GM12865 (cell line): ENCODE data around the gene IAH1.
A peak's percentile ranks its signal among the peaks of the same experiment; 100 is the strongest.

Experiments
- DNase-seq: peaks from one replicate; pipeline ENCODE4 v3.0.0; 2010; ENCODE audit warnings: low read depth
- H3K4me3 ChIP-seq: 2 replicates; pipeline ENCODE4 v1.5.1; 2011; ENCODE audit warnings: mild to moderate bottlenecking, low read depth, low read length, control low read depth
- TF ChIP-seq, protein P1 (sequence below): IDR thresholded peaks from 2 replicates; pipeline ENCODE4 v1.5.1; 2011; ENCODE audit warnings: low read length, control low read depth, low read depth, inconsistent platforms; ENCODE audit not compliant: insufficient read depth; ENCODE audit errors: missing control alignments

The IAH1 gene

DNA sequence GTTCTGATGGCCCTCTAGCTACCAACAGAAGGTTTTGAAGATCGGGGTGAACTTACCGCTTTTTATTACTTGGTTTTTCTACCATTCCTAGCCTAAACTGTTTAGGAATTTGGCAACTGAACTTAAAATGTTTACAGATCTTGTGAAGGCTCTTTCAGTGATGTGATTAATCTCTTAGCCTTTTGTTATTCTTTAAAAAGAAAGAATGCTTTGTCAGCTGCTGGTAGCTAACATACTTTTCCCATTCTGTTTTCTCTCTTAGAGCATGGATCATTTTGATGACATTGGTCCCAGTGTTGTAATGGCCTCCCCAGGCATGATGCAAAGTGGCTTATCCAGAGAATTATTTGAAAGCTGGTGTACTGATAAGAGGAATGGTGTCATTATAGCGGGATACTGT is 32.8 kb upstream of the IAH1 start:
- TF ChIP-seq, protein P1, sequence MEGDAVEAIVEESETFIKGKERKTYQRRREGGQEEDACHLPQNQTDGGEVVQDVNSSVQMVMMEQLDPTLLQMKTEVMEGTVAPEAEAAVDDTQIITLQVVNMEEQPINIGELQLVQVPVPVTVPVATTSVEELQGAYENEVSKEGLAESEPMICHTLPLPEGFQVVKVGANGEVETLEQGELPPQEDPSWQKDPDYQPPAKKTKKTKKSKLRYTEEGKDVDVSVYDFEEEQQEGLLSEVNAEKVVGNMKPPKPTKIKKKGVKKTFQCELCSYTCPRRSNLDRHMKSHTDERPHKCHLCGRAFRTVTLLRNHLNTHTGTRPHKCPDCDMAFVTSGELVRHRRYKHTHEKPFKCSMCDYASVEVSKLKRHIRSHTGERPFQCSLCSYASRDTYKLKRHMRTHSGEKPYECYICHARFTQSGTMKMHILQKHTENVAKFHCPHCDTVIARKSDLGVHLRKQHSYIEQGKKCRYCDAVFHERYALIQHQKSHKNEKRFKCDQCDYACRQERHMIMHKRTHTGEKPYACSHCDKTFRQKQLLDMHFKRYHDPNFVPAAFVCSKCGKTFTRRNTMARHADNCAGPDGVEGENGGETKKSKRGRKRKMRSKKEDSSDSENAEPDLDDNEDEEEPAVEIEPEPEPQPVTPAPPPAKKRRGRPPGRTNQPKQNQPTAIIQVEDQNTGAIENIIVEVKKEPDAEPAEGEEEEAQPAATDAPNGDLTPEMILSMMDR = no peak
- no peak overlapping the region for H3K4me3 ChIP-seq
- no peak for DNase-seq

DNA sequence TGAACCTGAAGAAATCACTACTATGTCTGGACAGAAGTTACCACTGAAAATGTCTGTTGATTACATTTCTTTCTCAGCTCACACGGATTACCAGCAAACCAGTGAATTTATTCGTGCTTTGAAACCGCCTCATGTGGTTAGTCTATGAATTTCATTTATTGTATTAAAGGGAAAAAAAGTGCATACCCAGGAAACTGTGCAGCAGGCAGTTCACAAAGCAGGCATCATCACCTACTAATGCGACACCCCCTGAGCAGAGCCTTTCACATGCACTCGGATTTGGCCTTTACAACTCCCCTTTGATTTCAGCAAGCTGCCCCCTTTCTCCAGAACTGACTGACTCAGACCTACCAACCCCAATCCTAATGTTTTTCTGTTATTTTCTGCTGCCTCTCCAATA is 30.8 kb upstream of the IAH1 start:
- no peak overlapping the region for H3K4me3 ChIP-seq
- TF ChIP-seq, protein P1 = no peak

DNA sequence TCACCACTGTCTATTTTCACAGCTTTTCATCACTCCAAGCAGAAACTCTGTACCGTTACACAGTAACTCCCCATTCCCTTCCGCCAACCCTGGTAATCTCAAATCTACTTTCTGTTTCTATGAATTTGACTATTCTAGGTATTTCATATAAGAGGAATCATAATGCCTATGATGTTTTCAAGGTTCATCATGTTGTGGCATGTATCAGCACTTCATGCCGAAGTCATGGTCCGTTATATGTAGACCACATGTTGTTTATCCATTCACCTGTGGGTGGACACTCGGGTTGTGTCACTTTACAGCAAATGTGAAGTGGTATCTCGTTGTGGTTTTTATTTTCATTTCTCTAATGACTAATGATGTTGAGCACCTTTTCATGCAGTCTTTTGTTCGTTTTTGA is 29.3 kb upstream of the IAH1 start:
- TF ChIP-seq, protein P1 = no peak
- DNase-seq = peak; percentile 13
- H3K4me3 ChIP-seq = no peak overlapping the region

More for the DNA sequence above, 30.8 kb upstream of the IAH1 start:
- DNase-seq = no peak

DNA sequence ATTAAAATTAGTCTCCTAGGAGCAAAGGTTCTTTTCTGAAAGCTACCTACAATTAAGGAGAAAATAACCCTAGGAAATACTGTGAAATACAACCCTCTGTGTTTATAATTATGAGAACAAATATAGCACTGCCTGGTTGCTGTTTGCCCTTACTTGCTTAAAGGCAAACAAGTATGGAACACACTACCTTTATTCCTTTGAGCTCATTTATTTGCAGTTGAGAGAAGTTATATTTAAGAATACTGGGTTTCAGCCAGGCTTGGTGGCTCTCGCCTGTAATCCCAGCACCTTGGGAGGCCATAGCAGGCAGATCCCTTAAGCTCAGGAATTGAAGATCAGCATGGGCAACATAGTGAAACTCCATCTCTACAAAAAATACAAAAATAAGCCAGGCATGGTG is 23.1 kb upstream of the IAH1 start:
- DNase-seq = no peak

DNA sequence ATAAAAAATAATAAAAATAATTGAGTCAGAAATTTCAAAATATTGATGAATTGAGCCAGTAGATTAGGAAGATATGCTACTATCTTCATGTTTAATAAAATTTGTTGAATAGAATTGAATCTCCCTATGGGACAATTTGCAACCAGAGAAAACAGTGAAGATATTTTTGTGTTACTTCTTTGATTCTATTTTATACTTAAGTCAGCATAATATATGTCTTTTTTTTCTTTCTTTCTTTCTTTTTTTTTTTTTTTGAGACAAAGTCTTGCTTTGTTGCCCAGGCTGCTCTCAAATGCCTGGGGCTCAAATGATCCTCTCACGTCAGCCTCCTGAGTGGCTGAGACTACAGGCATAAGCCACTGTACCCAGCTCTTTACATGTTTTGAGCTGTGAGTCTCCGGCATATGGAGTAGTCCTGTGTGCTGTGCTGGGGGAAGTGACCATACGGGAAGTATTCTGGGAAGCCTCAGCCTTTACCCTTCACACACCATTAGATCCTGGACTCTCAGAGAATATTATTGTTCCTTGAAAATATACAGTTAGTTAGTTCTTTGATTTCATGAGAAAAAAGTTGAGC is 13.8 kb upstream of the IAH1 start:
- no peak overlapping the region for H3K4me3 ChIP-seq
- TF ChIP-seq, protein P1 = no peak
- DNase-seq = no peak

More for the DNA sequence above, 23.1 kb upstream of the IAH1 start:
- TF ChIP-seq, protein P1 = no peak
- no peak overlapping the region for H3K4me3 ChIP-seq

DNA sequence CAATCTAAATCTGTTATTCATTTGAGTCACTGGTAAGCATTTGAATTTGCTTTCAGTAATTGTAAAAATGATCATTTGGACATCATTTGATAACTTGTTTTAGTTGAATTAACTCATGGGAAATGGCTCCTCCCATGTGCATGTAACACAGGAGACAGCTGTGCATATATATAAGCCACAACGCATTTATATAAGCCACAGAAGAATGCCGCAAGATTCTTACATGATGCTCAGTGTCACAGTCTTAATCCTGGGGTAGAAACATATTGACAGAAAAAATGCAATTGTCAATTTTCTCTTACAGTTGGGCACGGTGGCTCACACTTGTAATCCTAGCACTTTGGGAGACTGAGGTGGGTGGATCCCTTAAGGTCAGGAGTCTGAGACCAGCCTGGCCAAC is 13.3 kb upstream of the IAH1 start:
- DNase-seq = no peak
- no peak overlapping the region for H3K4me3 ChIP-seq
- TF ChIP-seq, protein P1 = no peak

DNA sequence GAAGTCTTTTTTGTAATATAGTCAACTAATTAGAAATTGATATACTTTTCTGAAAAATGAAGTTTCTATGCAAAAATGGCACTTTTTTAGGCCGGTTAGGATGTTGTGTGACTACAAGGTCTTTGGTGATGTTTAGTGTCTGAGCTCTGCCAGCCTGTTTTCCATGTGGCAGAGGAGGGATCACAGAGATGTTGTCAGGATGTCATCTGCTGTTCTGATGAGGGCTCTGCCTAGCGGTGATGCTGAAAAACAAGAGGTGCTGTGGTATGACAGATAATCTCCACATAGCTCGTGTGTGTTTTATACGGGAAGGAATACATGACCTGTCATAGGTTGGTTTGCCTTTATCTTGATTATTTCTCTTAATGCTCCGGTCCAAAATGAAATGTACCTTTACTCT is 12.0 kb upstream of the IAH1 start:
- DNase-seq = no peak
- no peak overlapping the region for H3K4me3 ChIP-seq
- TF ChIP-seq, protein P1 = no peak
